Ovary (tissue), 9 donors: ENCODE results near the gene RPLP2. TPM values are rescaled to one million over a fixed set of nuclear protein-coding genes. Genes with fewer than 3 reads are reported as not detected.

Experiments used
- DNase-seq, 5 donors: peaks; one replicate each; pipeline ENCODE4 v3.0.0-alpha.2; 2019 to 2020
- H3K27ac ChIP-seq, 2 donors: fragments of 200-600 bp; one replicate each; pipeline versions ENCODE4 v1.5.1 to v1.8.0; 2019 to 2022
- H3K27me3 ChIP-seq: fragments of 200-600 bp; one replicate; pipeline ENCODE4 v1.8.0; 2022
- H3K36me3 ChIP-seq: fragments of 200-600 bp; sonication (generic); one replicate; pipeline ENCODE4 v1.5.1; 2019
- H3K4me1 ChIP-seq: one replicate; pipeline ENCODE4 v1.8.1; 2013; ENCODE audit warnings: mild to moderate bottlenecking, moderate library complexity; ENCODE audit not compliant: insufficient read depth
- H3K4me3 ChIP-seq: fragments of 200-600 bp; sonication (generic); one replicate; pipeline ENCODE4 v1.5.1; 2017
- H3K9me3 ChIP-seq, 2 donors: fragments of 200-600 bp in 1 of 2; sonication (generic) in 1 of 2; one replicate each; pipeline versions ENCODE4 v1.5.1 to v1.8.1; 2013 to 2019; ENCODE audit warnings: mild to moderate bottlenecking in 1 of 2, moderate library complexity in 1 of 2
- CTCF ChIP-seq, 3 donors: fragments of 450-650 bp in 2 of 3; fragments of 200-600 bp in 1 of 3; IDR thresholded peaks; one replicate each; pipeline versions ENCODE4 v1.5.1 to v1.8.0; 2016 to 2022; ENCODE audit warnings: antibody characterized with exemption in 3 of 3, mild to moderate bottlenecking in 1 of 3
- EP300 ChIP-seq: sonication (generic); formaldehyde crosslinking; IDR thresholded peaks from one replicate; pipeline ENCODE4 v1.6.1; 2017; ENCODE audit warnings: antibody characterized with exemption
- POLR2A ChIP-seq: fragments of 450-650 bp; IDR thresholded peaks from one replicate; pipeline ENCODE4 v1.6.1; 2017; ENCODE audit warnings: antibody characterized with exemption, mild to moderate bottlenecking, moderate library complexity
- WGBS, 3 donors: extraction: QIAGEN DNeasy Blood & Tissue Kit in 1 of 3; methylation state at CpG; one replicate each; pipeline versions ENCODE4 v1.1.5 to v1.1.7; 2013 to 2017; 5-methylcytosine and 5-hydroxymethylcytosine counted together
- intact Hi-C, 4 donors: fragments of 100-400 bp; cut with DNase I; formaldehyde crosslinking; loops; one replicate each; pipeline versions ENCODE4 v1.11.0 to v1.15.1; 2022 to 2023
- polyA plus RNA-seq, 2 donors: library from polyadenylated mRNA; stranded (reverse); fragments of 200-250 nt in 1 of 2; fragments of 350-450 nt in 1 of 2; fragmentation: Illumina TruSeq in 1 of 2; extraction: RNeasy Lipid Tissue Mini Kit (QIAGEN cat#74804) in 1 of 2; gene quantifications; one replicate each; pipeline ENCODE4 v1.2.3, GENCODE V29; 2013 to 2014
- total RNA-seq, 7 donors: library from RNA; depleted of rRNA in 2 of 7; stranded (reverse); fragments of >200 nt in 2 of 7; fragmentation: NEBNext Ultra II Directional in 3 of 7; extraction: Animal tissue kit (Norgen Biotek cat#: 25700) in 3 of 7; gene quantifications; one replicate each; pipeline versions ENCODE4 v1.1.0 to v1.2.4, GENCODE V29; 2016 to 2023
- donor health status: DM: no; HTN: no; CAD: no; lungs with moderate emphysema.
- donor health status: DM: no; HTN: no; CAD: no.
- donor health status: Bipolar disorder and iron deficiency.
- donor health status: DM: yes; HTN: yes; CAD: no.
- donor health status: DM: no; HTN: no; CAD: no.
- donor health status: DM: yes; HTN: yes; CAD: no.

RPLP2 gene
- total and polyA plus RNA-seq, 9 donors = 237 to 4,238 (median 2,804) TPM

GRCh38 chr11:802018-802617 is 7.6 kb upstream of the RPLP2 start:
- H3K36me3 ChIP-seq = no peaks in the 10 kb centered on the region
- WGBS, 3 donors = 94 to 97% (median 95%) methylated on average over 21 of the region's 21 CpGs
- H3K9me3 ChIP-seq = no peaks in the 10 kb centered on the region
- TF ChIP-seq CTCF (IDR thresholded peaks at IDR 0.05) (no peak), EP300 (no peak), POLR2A (no peak)
- H3K27me3 ChIP-seq = no peaks in the 10 kb centered on the region
- H3K27ac ChIP-seq = no peak overlapping the region
- intact Hi-C loops = no loop called here
- no peak for DNase-seq
- H3K4me3 ChIP-seq = no peak overlapping the region
- H3K4me1 ChIP-seq = peaks cover 8% of the 10 kb centered on the region

GRCh38 chr11:802693-803466 is 6.9 kb upstream of the RPLP2 start:
- H3K4me1 ChIP-seq = peaks cover 8% of the 10 kb centered on the region
- 86 to 90% (median 86%) methylated on average over 28 of the region's 28 CpGs for WGBS, 3 donors
- no peaks in the 10 kb centered on the region for H3K9me3 ChIP-seq
- H3K27ac ChIP-seq = no peak overlapping the region
- intact Hi-C loops = no loop called here
- no peak for DNase-seq
- TF ChIP-seq POLR2A = no peak
- TF ChIP-seq EP300 = no peak
- TF ChIP-seq CTCF (IDR thresholded peaks at IDR 0.05) = no peak
- H3K36me3 ChIP-seq = no peaks in the 10 kb centered on the region
- H3K4me3 ChIP-seq = no peak overlapping the region
- H3K27me3 ChIP-seq = no peaks in the 10 kb centered on the region

- H3K27me3 ChIP-seq = no peaks in the 10 kb centered on the region
- H3K27ac ChIP-seq = no peak overlapping the region
- H3K4me3 ChIP-seq = no peak overlapping the region
- no peaks in the 10 kb centered on the region for H3K9me3 ChIP-seq
- H3K4me1 ChIP-seq = peaks cover 9% of the 10 kb centered on the region
- WGBS, 3 donors = 81 to 83% (median 82%) methylated on average over 8 of the region's 8 CpGs
- intact Hi-C loops = no loop called here
- H3K36me3 ChIP-seq = no peaks in the 10 kb centered on the region
- TF ChIP-seq CTCF (IDR thresholded peaks at IDR 0.05) = no peak
- no peak for TF ChIP-seq POLR2A
- no peak for TF ChIP-seq EP300
- DNase-seq = no peak
Measured at GRCh38 chr11:803467-803742, 6.4 kb upstream of the RPLP2 start.

GRCh38 chr11:803770-804598 is 5.8 kb upstream of the RPLP2 start:
- TF ChIP-seq CTCF (IDR thresholded peaks at IDR 0.05) (no peak), POLR2A (no peak), EP300 (no peak)
- Histone ChIP-seq H3K4me3 (no peak overlapping the region), H3K9me3 (no peaks in the 10 kb centered on the region), H3K36me3 (no peaks in the 10 kb centered on the region), H3K27ac (no peak overlapping the region), H3K27me3 (no peaks in the 10 kb centered on the region), H3K4me1 (peaks cover 12% of the 10 kb centered on the region)
- intact Hi-C loops = no loop called here
- 40 to 61% (median 41%) methylated on average over 22 to 26 of the region's 26 CpGs for WGBS, 3 donors
- DNase-seq = no peak
